Gastrocnemius medialis (tissue), 4 donors: ENCODE results near the gene JAG1. TPM values are rescaled to one million over a fixed set of nuclear protein-coding genes. Genes with fewer than 3 reads are reported as not detected.
A peak's percentile ranks its signal among the peaks of the same experiment; 100 is the strongest.
"Not testable (repeated sequence)": the region's sequence is repeated elsewhere in the genome, so short reads cannot be mapped to it uniquely, and the experiment has no call there.

ENCODE experiments used
- ATAC-seq, 2 donors: fragments of 150-250 bp; one replicate each; pipeline ENCODE4 v1.9.1; 2016
- DNase-seq, 2 donors: peaks; one replicate each; pipeline ENCODE4 v3.0.0-alpha.2; 2019
- H3K27ac ChIP-seq, 4 donors: fragments of 200-600 bp; sonication (generic); 1 replicate in 1 of 4; 2 replicates in 3 of 4; pipeline ENCODE4 v1.5.1; 2016 to 2018; ENCODE audit warnings: mild to moderate bottlenecking in 2 of 4, moderate library complexity in 1 of 4
- H3K27me3 ChIP-seq, 3 donors: fragments of 200-600 bp; sonication (generic) in 2 of 3; 1 replicate in 1 of 3; 2 replicates in 2 of 3; pipeline versions ENCODE4 v1.5.1 to v1.6.0; 2016 to 2019; ENCODE audit warnings: mild to moderate bottlenecking in 1 of 3, moderate library complexity in 1 of 3
- H3K36me3 ChIP-seq, 2 donors: fragments of 200-600 bp; sonication (generic) in 1 of 2; one replicate each; pipeline ENCODE4 v1.5.1; 2017 to 2018
- H3K4me1 ChIP-seq, 2 donors: fragments of 200-600 bp; sonication (generic) in 1 of 2; one replicate each; pipeline ENCODE4 v1.5.1; 2016 to 2017; ENCODE audit warnings: mild to moderate bottlenecking in 2 of 2
- H3K4me3 ChIP-seq, 4 donors: fragments of 200-600 bp; sonication (generic) in 3 of 4; 1 replicate in 1 of 4; 2 replicates in 3 of 4; pipeline ENCODE4 v1.5.1; 2016 to 2019; ENCODE audit warnings: mild to moderate bottlenecking in 2 of 4
- H3K9me3 ChIP-seq, 3 donors: fragments of 200-600 bp; sonication (generic) in 2 of 3; 1 replicate in 1 of 3; 2 replicates in 2 of 3; pipeline ENCODE4 v1.5.1; 2016 to 2019
- CTCF ChIP-seq, 5 experiments: fragments of 450-650 bp in 3 of 5; fragments of 200-600 bp in 2 of 5; sonication (generic) in 2 of 5; IDR thresholded peaks in 4 of 5; conservative IDR thresholded peaks in 1 of 5; 1 replicate in 4 of 5; 2 replicates in 1 of 5; pipeline ENCODE4 v1.5.1; 2016 to 2019; ENCODE audit warnings: antibody characterized with exemption in 5 of 5, mild to moderate bottlenecking in 3 of 5, moderate library complexity in 3 of 5
- POLR2A ChIP-seq, 2 donors: fragments of 450-650 bp; IDR thresholded peaks; one replicate each; pipeline ENCODE4 v1.6.1; 2017; ENCODE audit warnings: antibody characterized with exemption in 2 of 2, mild to moderate bottlenecking in 2 of 2, moderate library complexity in 2 of 2
- in situ Hi-C, 4 donors: fragments of 200-750 bp; cut with MboI; loops; one replicate each; pipeline versions ENCODE4 v1.15.0 to v1.8.0; 2017; ENCODE audit warnings: low sequenced_read_pairs in 4 of 4
- intact Hi-C: fragments of 100-400 bp; cut with DNase I; formaldehyde crosslinking; loops from one replicate; pipeline ENCODE4 v1.15.1; 2023; ENCODE audit warnings: low total_unique reads
- total RNA-seq, 4 donors: library from RNA; depleted of rRNA; stranded (reverse); fragments of >200 nt; gene quantifications; one replicate each; pipeline versions ENCODE4 v1.1.0 to v1.2.3, GENCODE V29; 2016

Gene JAG1
- total RNA-seq, 4 donors from 2014 or later, result 10.3 to 19.6 (median 13.2) TPM

DNA sequence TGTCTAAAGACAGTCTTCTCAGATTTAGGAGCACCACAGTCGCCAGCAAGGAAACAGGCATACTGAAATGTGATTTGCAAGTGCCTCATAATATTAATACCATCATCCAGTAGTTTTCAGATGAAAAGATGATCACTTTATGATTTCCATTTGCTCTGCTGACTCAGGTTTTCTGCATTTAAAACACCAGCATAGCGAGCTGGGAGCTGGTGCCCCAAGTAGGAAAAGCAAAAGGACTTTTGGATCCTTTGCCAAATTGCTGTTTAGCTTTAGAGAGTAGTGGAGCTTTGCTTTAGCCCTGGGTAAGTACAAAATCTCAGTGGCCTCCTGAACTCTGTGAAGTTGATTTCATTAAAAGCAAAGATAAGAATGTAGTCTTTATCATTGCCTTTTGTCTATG lies 78.5 kb downstream of the JAG1 start:
- no peak for ATAC-seq
- in situ Hi-C loops, result no loop called here
- no peaks in the 10 kb centered on the region for H3K36me3 ChIP-seq
- no peaks in the 10 kb centered on the region for H3K4me1 ChIP-seq
- H3K27ac ChIP-seq, result no peak overlapping the region
- no peaks in the 10 kb centered on the region for H3K9me3 ChIP-seq
- H3K27me3 ChIP-seq, result no peaks in the 10 kb centered on the region
- DNase-seq, result no peak
- TF ChIP-seq CTCF (IDR thresholded peaks at IDR 0.05 in 4 of 5, conservative IDR thresholded peaks at IDR 0.05 in 1 of 5) (no peak), POLR2A (IDR thresholded peaks at IDR 0.05) (no peak)
- intact Hi-C loops, result no loop called here
- H3K4me3 ChIP-seq, result no peak overlapping the region

DNA sequence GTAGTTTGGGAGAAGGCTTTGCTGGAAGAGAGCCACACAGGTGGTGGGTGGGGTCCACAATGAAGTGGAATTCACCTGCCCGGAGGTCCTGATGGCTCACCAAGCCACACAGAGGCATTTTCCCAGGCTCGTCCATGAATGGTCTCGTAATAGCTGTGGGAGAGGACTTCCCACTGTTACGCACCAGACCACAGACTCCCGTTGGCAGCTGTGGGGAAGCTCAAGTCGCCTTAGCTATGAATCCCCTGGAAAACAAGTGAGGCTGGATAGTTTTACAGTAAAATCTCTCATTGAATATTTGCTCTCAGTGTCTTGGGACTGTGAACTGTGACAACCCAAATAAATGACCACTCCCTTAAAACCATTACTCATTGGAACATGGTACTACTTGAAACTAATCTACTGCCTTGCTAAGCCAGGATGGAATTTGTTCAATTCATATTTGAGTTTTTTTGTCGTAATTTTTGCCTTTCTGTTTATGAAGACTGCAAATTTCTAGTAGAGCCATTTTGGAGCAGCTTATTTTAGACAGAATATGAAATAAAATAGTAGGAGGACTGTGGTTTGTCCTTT lies 79.4 kb downstream of the JAG1 start:
- no peak for TF ChIP-seq CTCF (IDR thresholded peaks at IDR 0.05 in 4 of 5, conservative IDR thresholded peaks at IDR 0.05 in 1 of 5)
- TF ChIP-seq POLR2A (IDR thresholded peaks at IDR 0.05), result no peak
- no peaks in the 10 kb centered on the region for H3K27me3 ChIP-seq
- ATAC-seq (no peak), DNase-seq (no peak)
- H3K27ac ChIP-seq, result peak overlapping the region in 1 of 4 donors; percentile 31
- H3K36me3 ChIP-seq, result no peaks in the 10 kb centered on the region
- intact Hi-C loops (loop anchor here (5.0 kb wide), 1 partner anchor 33 kb away; no protein-coding TSS in a partner anchor), in situ Hi-C loops (no loop called here)
- no peaks in the 10 kb centered on the region for H3K4me1 ChIP-seq
- no peak overlapping the region for H3K4me3 ChIP-seq
- no peaks in the 10 kb centered on the region for H3K9me3 ChIP-seq

DNA sequence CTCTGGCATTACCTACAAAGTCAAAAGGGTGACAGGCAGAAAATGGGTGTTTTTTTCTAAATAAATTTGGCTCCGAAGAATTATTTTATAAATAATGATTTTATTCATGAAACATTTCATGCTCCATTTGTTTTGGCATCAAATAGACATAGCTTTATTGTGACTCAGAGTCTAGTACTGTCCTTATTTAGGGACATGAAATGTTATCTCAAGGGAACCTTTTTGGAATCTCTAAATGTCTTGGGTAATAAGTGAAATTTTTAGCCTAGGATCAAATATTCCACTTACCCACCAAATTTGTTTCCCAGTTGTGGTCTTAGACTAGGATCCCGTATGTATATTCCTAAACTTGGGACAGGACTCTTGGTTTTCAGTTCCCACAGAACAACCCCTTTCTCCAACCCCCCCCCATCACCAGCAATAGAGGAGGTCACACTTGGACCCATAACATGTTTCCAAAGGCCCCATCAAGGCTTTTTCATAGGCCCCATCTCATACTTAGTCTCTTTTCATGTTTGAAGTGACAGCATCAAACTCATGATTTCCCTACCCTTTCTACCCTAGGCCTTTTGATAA lies 81.8 kb downstream of the JAG1 start:
- no peaks in the 10 kb centered on the region for H3K9me3 ChIP-seq
- ATAC-seq, result peak; percentile 33 to 72
- intact Hi-C loops, result loop anchor here (5.0 kb wide), 1 partner anchor 35 kb away; no protein-coding TSS in a partner anchor
- H3K4me3 ChIP-seq, result no peak overlapping the region
- no peak for DNase-seq
- H3K27ac ChIP-seq, result peak overlapping the region; percentile 45 to 66 (median 50)
- in situ Hi-C loops, result no loop called here
- H3K36me3 ChIP-seq, result no peaks in the 10 kb centered on the region
- TF ChIP-seq CTCF (IDR thresholded peaks at IDR 0.05 in 4 of 5, conservative IDR thresholded peaks at IDR 0.05 in 1 of 5), result no peak
- no peak for TF ChIP-seq POLR2A (IDR thresholded peaks at IDR 0.05)
- H3K27me3 ChIP-seq, result no peaks in the 10 kb centered on the region
- H3K4me1 ChIP-seq, result no peaks in the 10 kb centered on the region

DNA sequence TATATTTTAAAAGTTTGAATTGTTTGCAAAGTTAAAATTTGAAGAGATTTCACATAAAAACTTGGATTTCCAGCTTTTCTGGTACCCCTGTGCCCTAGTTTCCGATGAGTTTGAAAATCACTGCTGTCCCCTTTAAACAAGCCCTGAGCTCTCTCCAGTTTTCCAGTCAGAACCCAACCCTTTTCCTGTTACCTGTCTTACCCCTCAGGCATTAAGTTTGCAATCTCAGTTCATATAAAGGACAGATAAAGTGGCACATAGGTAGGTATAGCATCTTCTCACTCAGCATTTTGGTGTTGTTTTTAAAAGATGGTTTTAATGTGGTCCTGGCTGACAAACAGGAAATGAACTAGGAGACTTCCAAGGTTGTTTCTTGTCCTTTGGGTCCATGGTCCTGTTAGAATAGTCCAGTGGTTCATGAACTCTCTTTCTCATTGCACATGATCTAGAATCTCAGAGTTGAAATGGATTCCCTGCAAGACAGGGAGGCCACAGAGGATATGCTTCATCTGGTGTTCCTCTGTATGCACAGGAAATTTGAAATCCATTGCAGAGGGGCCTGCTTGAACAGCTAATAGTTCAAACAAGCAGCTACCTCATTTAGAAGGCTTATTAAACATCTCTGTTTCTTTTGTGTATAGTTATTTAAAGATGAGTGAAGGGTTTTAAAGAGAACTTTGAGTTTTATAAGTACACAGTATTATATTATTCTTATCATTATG lies 82.7 kb downstream of the JAG1 start:
- peak overlapping the region; percentile 12 to 66 (median 50) for H3K27ac ChIP-seq
- intact Hi-C loops (loop anchor here (5.0 kb wide), 1 partner anchor 36 kb away; no protein-coding TSS in a partner anchor), in situ Hi-C loops (no loop called here)
- H3K36me3 ChIP-seq, result no peaks in the 10 kb centered on the region
- no peaks in the 10 kb centered on the region for H3K4me1 ChIP-seq
- ATAC-seq (no peak), DNase-seq (no peak)
- TF ChIP-seq POLR2A (IDR thresholded peaks at IDR 0.05) (no peak), CTCF (IDR thresholded peaks at IDR 0.05 in 4 of 5, conservative IDR thresholded peaks at IDR 0.05 in 1 of 5) (no peak)
- H3K27me3 ChIP-seq, result no peaks in the 10 kb centered on the region
- H3K4me3 ChIP-seq, result no peak overlapping the region
- H3K9me3 ChIP-seq, result no peaks in the 10 kb centered on the region

- H3K9me3 ChIP-seq, ATAC-seq, DNase-seq, H3K4me1 ChIP-seq, H3K4me3 ChIP-seq, in situ Hi-C loops, H3K36me3 ChIP-seq, H3K27me3 ChIP-seq: not testable (repeated sequence)
- intact Hi-C loops, result loop anchor here (5.0 kb wide), 1 partner anchor 37 kb away; no protein-coding TSS in a partner anchor
- H3K27ac ChIP-seq, result peak overlapping the region in 1 of 4 donors; percentile 66
Measured at GRCh38 chr20:10590446-10590845, 83.4 kb downstream of the JAG1 start.
